D721Med (cell line): ENCODE results near the gene PDE4B.

ENCODE experiments used
- DNase-seq: peaks from one replicate; pipeline ENCODE4 v3.0.0; 2011; ENCODE audit warnings: low spot score; ENCODE audit not compliant: insufficient read length
- FAIRE-seq: peaks from 2 replicates; lab custom pipeline; 2011; peaks lifted over from hg19 to GRCh38; lab: Jason Lieb, UNC
- TF ChIP-seq, protein P1 (sequence below): IDR thresholded peaks from 2 replicates; pipeline ENCODE4 v1.5.1; 2012; ENCODE audit warnings: mild to moderate bottlenecking, control low read depth; ENCODE audit not compliant: insufficient read depth; ENCODE audit errors: missing control alignments

Gene PDE4B

DNA sequence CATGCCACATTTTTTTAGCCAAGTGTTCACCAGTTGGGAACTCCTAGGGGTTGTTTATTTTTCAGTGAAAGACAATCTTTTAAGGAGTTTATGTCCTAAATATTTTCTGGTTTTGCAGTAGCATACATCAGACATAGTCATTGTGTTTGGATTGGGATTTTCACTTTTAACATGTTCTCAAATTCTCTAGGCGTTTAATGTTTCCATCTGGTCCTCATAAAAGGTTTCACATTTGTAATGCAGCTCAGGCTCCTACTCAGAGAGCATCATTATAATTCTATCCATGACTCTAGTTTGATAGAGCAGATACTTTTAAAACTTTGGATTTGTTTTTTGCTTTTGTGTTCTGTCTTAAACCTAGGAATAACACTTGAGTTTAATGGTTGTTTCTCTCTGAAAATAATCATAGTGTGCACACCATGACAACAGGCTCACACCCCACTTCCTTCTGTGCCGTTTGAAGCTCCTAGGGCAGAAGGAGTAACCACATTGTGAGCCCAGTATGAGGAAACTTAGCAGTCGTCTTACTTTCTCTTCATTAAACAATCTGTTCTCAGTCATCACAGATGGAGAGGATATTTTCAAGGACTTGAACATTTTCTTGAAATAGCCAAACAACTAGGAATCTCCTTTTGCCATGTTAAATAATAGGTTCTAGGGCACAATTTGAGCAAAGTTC, 219.6 kb downstream of the PDE4B start:
- TF ChIP-seq, protein P1, sequence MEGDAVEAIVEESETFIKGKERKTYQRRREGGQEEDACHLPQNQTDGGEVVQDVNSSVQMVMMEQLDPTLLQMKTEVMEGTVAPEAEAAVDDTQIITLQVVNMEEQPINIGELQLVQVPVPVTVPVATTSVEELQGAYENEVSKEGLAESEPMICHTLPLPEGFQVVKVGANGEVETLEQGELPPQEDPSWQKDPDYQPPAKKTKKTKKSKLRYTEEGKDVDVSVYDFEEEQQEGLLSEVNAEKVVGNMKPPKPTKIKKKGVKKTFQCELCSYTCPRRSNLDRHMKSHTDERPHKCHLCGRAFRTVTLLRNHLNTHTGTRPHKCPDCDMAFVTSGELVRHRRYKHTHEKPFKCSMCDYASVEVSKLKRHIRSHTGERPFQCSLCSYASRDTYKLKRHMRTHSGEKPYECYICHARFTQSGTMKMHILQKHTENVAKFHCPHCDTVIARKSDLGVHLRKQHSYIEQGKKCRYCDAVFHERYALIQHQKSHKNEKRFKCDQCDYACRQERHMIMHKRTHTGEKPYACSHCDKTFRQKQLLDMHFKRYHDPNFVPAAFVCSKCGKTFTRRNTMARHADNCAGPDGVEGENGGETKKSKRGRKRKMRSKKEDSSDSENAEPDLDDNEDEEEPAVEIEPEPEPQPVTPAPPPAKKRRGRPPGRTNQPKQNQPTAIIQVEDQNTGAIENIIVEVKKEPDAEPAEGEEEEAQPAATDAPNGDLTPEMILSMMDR = no peak
- DNase-seq = no peak
- FAIRE-seq = peak; percentile 25

DNA sequence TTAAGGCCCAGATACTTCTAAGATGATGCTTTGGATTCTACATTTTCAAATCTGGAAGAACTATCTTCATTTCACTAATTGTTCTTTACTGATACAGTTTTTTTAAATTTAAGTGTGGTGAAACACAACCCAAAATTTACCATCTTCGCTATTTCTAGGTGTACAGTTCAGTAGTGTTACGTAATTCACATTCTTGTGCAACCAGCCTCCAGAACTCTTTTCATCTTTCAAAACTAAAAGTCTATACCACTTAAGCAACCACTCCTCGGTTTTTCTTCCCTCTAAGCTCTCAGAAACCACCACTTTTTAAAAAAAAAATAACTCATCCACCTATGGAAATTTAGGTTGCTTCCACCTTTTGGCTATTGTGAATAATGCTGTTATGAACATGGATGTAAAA, 220.7 kb downstream of the PDE4B start:
- no peak for FAIRE-seq
- no peak for DNase-seq
- TF ChIP-seq, protein P1 = no peak

DNA sequence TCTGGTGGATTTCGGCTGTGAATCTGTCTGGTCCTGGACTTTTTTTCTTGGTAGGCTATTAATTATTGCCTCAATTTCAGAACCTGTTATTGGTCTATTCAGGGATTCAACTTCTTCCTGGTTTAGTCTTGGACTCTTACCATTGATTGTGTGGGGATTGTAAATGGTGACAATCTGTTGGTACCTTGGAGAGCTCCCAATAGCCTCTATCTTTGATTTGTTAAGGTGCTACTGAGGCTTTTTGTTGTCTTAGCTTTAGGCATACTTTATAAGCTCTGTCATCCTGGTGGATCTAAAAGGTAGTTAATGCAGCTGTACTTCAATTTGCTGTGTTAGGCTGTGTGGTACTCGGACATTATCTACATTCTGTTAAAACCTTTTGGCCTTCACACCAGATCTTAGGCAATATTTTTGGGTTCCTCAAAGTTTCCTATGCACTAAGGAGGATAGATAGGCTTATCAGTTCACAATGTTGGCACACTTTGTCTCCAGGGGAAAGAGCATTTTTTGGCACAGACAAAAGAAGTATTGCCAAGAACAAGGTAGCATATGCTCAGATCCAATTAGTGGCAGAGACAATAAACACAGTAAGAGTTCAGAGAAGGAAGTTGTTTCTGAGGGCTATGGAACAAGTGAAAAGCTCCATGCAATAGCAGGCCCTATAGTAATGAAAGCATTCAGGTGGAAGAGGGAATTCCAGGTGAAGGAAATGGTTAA, 230.4 kb downstream of the PDE4B start:
- no peak for DNase-seq

DNA sequence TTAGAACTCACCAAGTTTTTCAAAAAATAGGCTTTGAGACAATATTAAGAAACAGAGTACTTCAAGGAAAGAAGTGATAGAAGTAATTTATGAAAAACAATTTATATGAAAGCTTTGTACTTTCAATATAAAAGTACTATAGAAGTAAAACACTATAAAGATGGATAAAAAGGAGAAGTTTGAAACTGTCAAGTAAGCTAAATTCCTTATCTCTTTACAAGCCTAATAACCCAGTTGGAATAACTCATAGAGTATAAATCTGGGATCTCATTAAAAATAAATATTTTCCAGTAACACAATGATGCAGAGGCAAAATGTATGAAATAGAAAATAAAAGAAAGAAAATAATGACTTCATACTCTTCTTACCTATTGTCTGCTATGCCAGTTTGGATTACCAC, 232.5 kb downstream of the PDE4B start:
- TF ChIP-seq, protein P1 = no peak
- FAIRE-seq (no peak), DNase-seq (no peak)

More for the DNA sequence above, 230.4 kb downstream of the PDE4B start:
- no peak for FAIRE-seq
- TF ChIP-seq, protein P1 = no peak

DNA sequence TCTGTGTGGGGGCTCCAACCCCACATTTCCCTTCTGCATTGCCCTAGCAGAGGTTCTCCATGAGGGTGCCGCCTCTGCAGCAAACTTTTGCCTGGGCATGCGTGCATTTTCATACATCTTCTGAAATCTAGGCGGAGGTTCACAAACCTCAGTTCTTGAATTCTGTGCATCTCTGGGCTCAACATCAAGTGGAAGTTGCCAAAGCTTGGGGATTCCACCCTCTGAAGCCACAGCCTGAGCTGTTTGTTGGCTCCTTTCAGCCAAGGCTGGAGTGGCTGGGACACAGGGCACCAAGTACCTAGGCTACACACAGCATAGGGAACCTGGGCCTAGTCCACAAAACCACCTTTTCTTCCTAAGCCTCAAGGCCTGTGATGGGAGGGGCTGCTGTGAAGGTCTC, 235.3 kb downstream of the PDE4B start:
- DNase-seq (no peak), FAIRE-seq (no peak)
- TF ChIP-seq, protein P1 = no peak

DNA sequence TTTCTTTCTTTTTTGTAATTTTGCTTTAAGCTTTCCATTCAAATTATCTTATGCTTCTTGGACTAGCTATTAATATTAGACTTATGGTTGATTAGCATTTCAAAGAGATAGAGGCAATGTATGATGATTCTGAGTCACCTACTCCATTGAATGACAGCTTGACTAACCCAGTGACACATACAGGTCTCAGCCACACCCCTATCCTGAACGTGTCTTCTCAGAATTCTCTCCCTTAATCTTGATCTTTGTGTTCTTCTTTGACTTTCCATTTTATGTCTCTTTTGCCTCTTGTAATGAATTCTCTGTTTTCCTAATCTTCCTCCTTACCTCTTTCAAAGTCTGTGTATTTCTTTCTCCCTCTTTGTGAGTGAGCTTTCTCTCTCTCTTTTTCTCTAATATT, 241.1 kb downstream of the PDE4B start:
- DNase-seq (no peak), FAIRE-seq (no peak)

More for the DNA sequence above, 241.1 kb downstream of the PDE4B start:
- TF ChIP-seq, protein P1 = no peak
